CD4-positive, alpha-beta T cell treated with Interleukin-17A for 1 hour (primary cell): ENCODE measurements around the gene CC2D1A.
"Not testable (repeated sequence)": the region's sequence is repeated elsewhere in the genome, so short reads cannot be mapped to it uniquely, and the experiment has no call there.

Experiments used
- DNase-seq: peaks from one replicate; pipeline ENCODE4 v3.0.0-alpha.2; 2020

Gene CC2D1A

DNA sequence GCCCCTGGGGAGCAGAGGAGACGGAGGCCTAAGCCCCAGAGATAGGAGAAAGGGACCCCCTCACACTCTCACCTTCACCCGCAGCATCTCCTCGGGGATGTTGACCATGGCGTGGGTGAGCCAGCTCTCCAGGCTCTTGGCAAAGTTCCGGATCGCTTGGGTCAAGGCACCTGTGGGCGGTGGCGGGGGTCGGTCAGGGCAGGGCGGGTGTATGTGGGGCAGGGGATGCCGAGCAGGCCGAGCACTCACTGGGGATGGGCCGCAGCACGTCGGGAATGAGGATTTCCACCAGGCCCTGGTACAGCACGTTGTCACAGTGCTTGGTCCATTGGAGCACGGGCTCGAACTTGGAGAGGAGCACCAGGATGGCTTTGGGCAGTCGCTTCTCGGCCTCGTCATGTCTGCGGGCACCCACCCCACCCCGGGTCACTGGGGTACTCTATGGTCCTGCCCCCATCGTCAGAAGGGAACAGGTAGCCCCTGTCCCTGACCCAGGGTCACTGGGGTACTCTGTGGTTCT, 59.4 kb downstream of the CC2D1A start:
- no peak for DNase-seq

DNA sequence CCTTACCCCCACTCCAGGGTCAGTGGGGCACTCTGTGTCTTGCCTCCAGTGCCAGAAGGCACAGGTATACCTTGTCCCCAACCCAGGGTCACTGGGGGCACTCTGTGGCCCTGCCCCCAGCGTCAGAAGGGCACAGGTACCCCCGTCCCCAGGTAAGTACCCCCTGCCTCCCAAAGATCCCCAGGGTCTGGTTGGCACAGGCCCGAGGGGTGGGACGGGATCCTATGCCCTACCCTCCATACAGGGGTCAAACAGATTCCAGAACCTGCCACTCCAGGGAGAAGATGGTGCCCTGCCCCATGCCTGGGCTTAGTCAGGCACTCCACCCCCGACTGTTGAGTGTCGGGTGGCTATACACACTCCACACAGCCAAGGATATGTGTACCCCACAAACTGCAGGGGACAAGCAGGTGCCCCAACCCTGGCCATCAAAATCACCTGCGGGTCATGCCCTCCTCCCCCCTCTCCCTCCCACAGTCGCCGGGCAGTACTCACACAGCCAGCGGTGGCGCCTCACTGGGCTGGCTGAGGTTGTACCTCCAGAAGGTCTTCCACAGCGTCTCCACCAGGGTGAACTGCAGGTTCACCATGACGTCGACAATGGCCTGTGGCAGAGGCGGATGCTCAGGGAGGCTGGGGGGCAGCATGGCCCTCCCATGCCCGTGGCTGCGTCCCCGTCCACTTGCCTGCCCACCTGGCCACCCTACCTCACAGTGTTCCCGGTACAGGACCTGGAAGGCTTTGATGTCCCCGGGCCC, 60.1 kb downstream of the CC2D1A start:
- no peak for DNase-seq

DNA sequence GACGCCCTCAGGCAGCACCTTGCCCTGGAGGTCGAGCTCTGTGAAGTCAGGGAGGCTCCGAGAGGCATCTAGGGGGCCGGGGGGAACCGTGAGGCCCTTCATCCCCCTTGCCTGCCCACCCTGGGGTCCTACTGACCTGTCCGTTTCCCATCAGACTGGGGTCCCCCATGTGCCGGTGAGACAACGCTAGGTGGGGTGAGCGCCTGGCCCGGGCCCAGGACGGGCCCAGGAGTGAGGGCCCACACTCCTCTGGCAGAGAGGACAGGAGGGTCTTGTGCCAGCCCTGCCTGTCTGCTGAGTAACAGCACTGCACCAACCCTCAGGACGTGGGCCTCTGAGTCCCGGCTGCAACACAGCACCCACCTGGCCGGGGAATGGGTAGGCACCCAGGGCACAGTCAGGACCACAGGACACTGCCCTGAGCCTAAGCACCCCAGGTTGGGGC, 60.7 kb downstream of the CC2D1A start:
- no peak for DNase-seq

DNA sequence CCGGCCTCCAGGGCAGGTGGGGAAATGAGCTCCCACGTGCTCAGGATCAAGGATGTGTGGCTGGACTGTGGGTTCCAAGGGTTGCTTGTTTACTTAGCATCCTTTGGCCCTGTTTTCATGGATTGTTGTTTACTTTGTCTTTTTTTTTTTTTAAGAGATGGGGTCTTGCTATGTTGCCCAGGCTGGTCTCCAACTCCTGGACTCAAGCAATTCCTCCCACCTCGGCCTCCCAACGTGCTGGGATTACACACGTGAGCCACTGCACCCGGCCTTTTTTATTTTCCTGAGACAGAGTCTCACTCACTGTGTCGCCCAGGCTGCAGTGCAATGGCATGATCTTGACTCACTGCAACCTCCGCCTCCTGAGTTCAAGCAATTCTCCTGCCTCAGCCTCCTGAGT, 61.2 kb downstream of the CC2D1A start:
- not testable (repeated sequence) for DNase-seq

DNA sequence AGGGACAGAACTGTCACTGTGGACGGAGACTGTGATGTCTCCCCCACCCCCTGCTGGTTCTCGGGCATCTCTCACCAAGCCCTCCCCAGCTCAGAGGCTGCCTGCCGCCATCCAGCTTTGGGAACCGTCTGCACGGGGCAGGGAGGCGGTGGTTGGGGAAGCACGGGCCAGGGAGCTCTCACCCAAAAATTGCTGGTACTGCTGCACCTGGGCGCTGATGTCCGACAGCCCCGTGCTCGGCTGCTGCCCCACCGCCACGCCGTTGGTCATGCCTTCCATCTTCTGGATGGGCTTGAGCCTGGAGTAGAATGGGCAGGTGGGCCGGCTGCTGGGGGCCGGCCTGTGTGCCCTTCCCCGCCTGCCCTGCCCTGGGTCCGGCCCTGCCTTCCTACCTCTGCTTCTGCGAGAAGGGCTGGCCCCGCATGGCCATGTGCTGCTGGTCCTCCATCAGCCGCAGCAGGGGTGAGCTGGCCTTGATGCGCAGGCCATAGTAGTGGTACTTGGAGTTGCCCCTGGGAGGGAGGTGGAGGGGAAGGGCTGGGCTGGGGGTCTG, 62.5 kb downstream of the CC2D1A start:
- DNase-seq, result no peak

DNA sequence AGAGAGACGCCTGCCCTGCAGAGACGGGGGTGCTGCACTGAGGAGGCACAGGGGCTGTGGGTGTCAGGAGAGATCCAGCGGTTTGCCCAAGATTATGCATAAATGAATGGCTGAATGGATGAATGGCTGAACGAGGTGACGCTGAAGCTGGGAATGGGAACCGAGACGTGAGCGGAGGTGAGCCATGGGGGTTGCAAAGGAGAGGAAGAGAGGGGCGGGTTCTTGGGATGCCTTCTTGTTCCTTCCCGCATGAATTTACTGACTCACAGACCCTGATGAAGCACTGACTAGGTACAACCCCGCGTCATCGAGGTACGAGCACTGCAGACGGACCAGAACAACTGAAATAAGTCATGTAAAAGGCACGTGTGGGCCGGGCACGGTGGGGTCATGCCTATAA, 63.0 kb downstream of the CC2D1A start:
- no peak for DNase-seq

DNA sequence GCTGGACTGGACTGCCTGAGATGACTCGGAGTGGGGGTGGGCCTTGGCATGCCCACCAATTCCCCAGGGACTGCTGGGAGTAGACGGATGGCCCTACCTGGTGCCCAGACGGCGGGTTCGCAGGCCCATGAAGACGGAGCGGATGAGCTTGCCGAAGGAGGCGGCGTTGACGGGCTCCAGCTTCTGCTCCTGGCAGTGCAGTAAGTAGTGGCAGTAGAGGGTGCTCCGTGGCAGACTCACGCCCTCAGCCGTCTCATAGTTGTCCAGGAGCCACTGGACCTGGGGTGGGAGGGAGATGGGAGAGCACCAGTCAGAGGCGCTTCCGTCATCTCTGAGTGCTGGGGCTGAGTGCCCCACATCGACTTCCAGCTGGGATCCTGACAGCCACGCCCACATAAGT, 63.9 kb downstream of the CC2D1A start:
- no peak for DNase-seq

DNA sequence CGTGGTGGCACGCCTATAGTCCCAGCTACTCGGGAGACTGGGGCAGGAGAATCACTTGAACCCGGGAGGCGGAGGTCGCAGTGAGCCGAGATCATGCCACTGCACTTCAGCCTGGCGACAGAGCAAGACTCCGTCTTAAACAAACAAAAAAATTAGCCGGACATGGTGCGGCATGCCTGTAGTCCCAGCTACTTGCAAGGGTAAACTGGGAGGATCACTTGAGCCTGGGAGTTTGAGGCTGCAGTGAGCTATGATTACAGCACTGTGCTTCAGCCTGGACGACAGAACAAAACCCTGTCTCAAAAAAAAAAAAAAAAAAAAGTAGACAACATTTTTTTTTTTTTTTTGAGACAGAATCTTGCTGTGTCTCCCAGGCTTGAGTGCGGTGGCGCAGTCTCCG, 65.9 kb downstream of the CC2D1A start:
- DNase-seq, result not testable (repeated sequence)

DNA sequence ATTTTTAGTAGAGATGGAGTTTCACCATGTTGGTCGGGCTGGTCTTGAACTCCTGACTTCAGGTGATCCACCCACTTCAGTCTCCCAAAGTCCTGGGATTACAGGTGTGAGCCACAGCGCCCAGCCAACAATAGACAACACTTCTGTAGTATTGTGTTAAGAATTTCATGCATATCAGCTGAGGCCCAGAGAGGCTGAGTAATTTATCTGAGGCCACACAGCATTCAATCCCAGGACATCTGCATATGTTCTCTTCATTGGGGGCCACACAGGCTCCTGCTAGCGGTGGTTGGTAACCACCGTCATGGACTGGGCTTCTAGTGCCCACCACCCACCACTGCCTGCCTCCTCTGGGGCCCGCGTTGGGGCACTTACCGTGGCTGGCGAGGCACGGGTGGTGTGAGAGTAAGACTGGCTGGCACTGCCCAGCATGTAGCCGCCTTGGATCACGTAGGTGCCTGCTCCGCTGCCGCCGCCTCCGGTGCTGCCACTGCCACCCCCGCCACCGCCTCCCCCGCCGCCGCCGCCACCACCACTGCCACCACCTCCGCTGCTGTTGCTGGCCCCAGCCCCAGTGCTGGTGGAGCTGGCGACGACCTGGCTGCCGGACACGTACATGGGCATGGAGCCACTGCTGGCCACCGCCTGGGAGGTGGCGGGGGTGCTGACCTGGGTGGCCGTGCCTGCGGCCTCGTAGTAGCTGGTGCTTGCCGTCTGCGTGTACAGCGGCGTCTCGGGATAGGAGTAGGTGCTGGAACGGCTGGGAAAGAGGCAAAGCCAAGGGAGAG, 66.6 kb downstream of the CC2D1A start:
- no peak for DNase-seq

DNA sequence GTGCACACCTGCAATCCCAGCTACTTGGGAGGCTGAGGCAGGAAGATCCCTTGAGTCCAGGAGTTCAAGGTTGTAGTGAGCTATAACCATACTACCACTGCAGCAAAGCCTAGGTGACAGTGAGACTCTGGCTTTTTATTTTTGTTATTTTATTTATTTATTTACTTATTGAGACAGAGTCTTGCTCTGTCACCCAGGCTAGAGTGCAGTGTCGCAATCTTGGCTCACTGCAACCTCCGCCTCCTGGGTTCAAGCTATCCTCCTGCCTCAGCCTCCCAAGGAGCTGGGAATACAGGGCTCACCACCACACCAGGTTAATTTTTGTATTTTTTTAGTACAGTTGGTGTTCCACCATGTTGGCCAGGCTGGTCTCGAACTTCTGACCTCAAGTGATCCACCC, 67.5 kb downstream of the CC2D1A start:
- DNase-seq, result not testable (repeated sequence)

DNA sequence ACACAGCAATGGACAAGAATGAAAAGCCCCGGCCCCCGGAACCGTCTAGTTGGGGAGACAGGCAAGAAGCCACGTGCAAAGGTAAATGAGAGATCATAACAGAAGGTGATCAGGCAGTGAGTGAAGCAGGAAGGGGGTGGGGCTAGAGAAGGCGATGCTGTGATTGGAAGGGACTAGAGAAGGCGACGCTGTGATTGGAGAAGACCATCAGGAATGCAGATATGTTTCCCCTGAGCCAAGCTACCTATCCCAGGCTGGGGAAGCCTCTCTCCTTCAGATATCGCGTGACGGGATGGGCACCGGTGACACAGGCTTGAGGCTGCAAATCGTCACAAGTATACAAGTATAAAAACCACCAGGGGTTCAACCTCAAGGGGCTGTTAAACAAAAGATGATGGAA, 68.1 kb downstream of the CC2D1A start:
- peak; percentile 56 for DNase-seq

DNA sequence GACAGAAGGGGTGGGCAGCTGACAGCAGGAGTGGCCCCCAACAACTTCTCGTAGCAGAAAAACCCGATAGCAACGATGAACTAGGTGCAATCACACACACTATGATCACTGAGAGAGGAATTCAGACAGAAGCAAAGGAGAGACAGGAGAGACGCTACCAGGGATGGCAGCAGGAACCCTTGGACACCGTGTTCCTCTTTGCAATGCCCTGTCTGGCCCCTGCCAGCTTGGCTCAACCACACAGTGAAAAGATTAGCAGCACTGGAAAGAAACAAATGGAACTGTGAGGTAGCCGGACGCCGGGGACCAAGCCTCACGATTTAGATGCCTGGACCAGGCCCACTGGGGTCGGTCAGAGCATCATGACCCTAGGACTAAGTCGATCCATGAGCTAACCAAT, 69.9 kb downstream of the CC2D1A start:
- DNase-seq, result no peak

DNA sequence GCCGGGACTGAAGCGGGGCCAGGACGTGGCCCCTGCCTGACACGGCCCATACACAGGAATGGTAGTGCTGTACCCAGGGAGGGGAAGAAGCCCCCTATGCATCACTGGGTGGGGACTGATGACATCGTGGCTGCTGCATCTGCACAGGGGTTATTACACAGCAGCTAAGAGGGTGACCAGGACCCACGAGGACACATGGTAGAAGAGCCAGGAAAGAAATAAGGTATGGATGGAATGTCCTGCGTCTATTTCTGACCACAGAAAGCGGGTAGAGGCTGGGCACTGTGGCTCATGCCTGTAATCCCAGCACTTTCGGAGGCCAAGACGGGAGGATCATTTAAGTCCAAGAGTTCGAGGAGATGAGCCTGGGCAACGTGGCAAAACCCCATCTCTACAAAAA, 70.4 kb downstream of the CC2D1A start:
- no peak for DNase-seq

DNA sequence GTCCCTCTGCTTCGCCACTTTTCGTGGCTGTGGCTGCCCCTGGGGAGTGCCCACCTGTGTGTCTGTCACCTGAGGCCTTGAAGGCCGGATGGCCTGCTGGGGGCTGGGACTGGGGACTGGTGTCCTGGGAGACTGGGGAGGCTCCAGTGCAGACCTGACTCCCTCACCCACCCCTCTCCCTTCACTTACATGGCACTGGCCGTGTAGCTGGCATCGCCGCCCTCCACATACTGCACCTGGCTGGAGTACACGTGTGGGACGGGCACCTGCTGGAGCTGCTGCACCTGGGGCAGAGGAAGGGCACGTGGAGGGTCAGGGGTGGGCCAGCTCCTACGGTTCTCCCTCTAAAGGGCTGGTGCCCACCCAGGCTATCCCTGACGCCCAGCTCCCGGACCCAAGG, 71.8 kb downstream of the CC2D1A start:
- DNase-seq, result no peak

DNA sequence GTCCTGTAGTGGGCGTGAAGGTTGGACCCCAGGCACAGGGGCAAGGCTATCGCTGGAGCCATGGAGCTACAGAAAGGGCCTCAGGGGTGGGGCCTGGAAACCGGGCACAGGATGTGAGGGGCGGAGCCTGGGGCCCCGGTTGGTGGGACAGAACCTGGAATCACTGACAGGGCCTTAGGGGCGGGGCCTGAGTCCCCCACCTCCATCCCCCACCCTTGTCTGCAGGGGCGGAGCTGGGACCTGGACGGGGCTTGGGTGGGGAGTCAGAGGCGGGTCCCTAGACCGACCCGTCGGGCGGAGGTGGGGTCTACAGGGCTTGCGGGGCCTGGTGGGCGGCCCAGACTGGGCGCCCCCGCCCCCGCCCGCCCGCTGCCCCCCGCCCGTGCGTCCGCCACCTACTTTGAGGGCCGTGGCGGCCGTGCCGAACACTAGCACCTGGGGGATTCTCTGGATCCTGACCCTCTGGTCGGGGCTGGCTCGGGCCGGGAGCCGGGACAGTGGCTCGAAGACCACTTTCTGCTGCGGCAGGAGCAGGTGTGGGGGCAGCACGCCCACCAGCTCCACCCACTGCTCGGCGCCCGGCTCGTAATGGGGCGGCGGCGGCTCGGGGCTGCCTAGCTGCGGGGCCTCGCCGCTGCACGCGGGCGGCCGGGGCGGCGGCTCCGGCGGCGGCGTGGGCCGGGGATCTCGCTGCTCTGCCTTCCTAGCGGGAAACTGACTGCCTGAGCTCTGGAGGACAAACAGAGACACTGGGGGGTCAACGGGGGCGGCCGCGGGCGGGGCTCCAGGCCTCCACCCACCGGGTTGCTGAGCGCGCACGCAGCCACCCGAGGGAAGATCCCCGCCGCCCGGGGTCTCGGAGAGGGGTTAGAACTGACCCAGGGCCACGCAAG, 72.6 kb downstream of the CC2D1A start:
- peak; percentile 50 for DNase-seq

DNA sequence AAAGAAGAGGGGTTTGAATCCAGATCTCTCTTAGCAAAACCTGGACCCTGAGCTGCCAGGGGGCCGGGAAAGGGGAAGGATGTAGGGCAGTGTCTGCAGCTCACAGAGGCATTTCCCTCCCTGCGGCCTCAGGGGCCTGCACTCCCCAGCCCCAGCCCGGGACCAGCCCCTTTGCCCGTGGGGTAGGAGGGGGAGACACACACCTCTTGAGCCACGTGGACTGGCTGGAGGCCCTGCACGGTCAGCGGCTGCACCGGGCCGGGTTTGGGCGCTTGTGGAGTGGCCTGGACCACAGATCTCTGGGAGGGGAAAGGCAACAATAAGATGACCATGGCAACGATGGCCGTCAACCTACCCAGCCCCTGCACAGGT, 73.2 kb downstream of the CC2D1A start:
- DNase-seq, result no peak

DNA sequence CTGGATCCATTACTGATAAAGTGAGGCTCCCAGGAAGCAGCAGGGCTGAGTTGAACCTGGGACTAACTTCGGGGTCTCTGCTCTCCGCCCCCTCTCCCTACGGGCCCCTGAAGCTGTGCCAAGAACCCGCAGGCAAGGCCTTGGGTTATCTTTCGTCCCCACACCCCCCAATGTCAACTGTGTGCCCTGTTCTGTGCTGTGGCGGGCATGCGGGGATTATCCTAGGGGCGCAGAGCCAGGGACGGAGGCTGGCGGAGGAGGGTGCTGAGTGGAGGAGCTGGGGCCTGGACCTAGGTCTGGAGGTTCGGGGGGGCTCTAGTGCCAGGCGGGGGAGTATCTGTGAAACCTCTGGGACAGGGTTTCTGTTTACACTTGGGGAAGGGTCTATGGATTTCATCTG, 73.7 kb downstream of the CC2D1A start:
- DNase-seq, result no peak

DNA sequence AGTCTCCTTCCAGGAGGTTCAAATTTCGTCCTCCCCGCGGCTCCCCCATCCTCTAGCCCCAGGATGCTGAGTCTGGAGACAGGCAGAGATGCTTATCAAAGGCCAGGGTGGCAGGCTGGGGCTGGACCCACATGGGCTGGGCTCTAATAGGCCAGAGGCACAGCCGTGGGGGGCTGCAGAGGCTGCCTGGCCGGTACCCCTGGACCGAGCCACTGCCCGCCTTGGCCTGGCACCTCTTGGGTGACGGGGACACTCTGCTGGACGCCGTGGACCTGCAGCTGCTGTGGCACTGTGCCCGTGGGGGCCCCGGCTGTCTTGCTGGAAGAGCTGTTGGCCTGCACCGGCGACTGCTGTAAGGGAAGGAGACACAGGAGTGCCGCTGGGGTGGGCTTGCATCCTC, 74.3 kb downstream of the CC2D1A start:
- no peak for DNase-seq
